Astrocyte (in vitro differentiated cells and primary cell): ENCODE measurements around the gene USP36.

ENCODE experiments used
- EZH2 ChIP-seq: IDR thresholded peaks from 2 replicates; pipeline ENCODE4 v1.6.1; 2012; ENCODE audit warnings: mild to moderate bottlenecking, low read length, inconsistent platforms; ENCODE audit not compliant: insufficient read depth
- TF ChIP-seq, protein P1 (sequence below): IDR thresholded peaks from 2 replicates; pipeline ENCODE4 v1.5.1; 2011; ENCODE audit warnings: low read depth, mild to moderate bottlenecking, inconsistent platforms, low read length, moderate library complexity; ENCODE audit not compliant: insufficient read depth

- TF ChIP-seq EZH2, result no peak
- TF ChIP-seq, protein P1, sequence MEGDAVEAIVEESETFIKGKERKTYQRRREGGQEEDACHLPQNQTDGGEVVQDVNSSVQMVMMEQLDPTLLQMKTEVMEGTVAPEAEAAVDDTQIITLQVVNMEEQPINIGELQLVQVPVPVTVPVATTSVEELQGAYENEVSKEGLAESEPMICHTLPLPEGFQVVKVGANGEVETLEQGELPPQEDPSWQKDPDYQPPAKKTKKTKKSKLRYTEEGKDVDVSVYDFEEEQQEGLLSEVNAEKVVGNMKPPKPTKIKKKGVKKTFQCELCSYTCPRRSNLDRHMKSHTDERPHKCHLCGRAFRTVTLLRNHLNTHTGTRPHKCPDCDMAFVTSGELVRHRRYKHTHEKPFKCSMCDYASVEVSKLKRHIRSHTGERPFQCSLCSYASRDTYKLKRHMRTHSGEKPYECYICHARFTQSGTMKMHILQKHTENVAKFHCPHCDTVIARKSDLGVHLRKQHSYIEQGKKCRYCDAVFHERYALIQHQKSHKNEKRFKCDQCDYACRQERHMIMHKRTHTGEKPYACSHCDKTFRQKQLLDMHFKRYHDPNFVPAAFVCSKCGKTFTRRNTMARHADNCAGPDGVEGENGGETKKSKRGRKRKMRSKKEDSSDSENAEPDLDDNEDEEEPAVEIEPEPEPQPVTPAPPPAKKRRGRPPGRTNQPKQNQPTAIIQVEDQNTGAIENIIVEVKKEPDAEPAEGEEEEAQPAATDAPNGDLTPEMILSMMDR, result no peak
These were observed 35.3 kb downstream of the USP36 start for GRCh38 chr17:78805301-78805700.
